Naive thymus-derived CD8-positive, alpha-beta T cell (primary cell): ENCODE results near the gene CAMTA1. TPM values are rescaled to one million over a fixed set of nuclear protein-coding genes. Genes with fewer than 3 reads are reported as not detected.

Source experiments
- ATAC-seq, 2 donors: fragments of 150-1000 bp; cut with Tn5 transposase in 1 of 2; sonication (Bioruptor Pico), chemical (Tn5 transposase) in 1 of 2; 1 replicate in 1 of 2; 2 replicates in 1 of 2; pipeline ENCODE4 v1.10.0; 2021; ENCODE audit warnings: mild to moderate bottlenecking in 2 of 2, moderate library complexity in 2 of 2
- POLR2A ChIA-PET: fragments of 350-600 bp; sonication (Branson Sonifier 250); formaldehyde crosslinking; loops from one replicate; lab custom pipeline; 2021; ENCODE audit warnings: antibody characterized with exemption; lab: Charles Lee
- DNase-seq, 10 donors: peaks; one replicate each; pipeline versions ENCODE4 v3.0.0 to v3.0.0-alpha.2; 2020 to 2022
- H3K27ac Mint-ChIP-seq, 10 donors: one replicate each; pipeline ENCODE4 v1.8.0; 2020 to 2022; ENCODE audit warnings: mild to moderate bottlenecking in 10 of 10, mixed read lengths in 10 of 10, moderate library complexity in 4 of 10, inconsistent platforms in 1 of 10
- H3K27me3 Mint-ChIP-seq, 5 donors: one replicate each; pipeline ENCODE4 v1.8.0; 2021 to 2022; ENCODE audit warnings: mixed read lengths in 5 of 5
- H3K36me3 Mint-ChIP-seq, 3 donors: one replicate each; pipeline ENCODE4 v1.8.0; 2020 to 2022; ENCODE audit warnings: mixed read lengths in 3 of 3, mild to moderate bottlenecking in 2 of 3, inconsistent platforms in 1 of 3
- H3K4me1 Mint-ChIP-seq, 4 donors: one replicate each; pipeline ENCODE4 v1.8.0; 2021 to 2022; ENCODE audit warnings: mixed read lengths in 4 of 4
- H3K4me3 Mint-ChIP-seq, 10 donors: one replicate each; pipeline ENCODE4 v1.8.0; 2020 to 2022; ENCODE audit warnings: mild to moderate bottlenecking in 10 of 10, mixed read lengths in 10 of 10, moderate library complexity in 6 of 10, inconsistent platforms in 1 of 10
- H3K9me3 Mint-ChIP-seq, 9 donors: one replicate each; pipeline ENCODE4 v1.8.0; 2020 to 2022; ENCODE audit warnings: mixed read lengths in 9 of 9, mild to moderate bottlenecking in 3 of 9, inconsistent platforms in 1 of 9, moderate library complexity in 1 of 9
- polyA plus RNA-seq, 3 donors: library from polyadenylated mRNA; unstranded; fragments of 300-500 nt; fragmentation: Illumina TruSeq; gene quantifications; one replicate each; pipeline ENCODE4 v1.2.3, GENCODE V29; 2021
- total RNA-seq, 8 experiments: library from RNA in 2 of 8; stranded (reverse) in 2 of 8; gene quantifications; one replicate each; pipeline ENCODE4 v1.2.3 and lab custom pipeline; 2021 to 2026

Gene CAMTA1
- total and polyA plus RNA-seq, 5 experiments from 2014 or later, result 32.6 to 78.3 (median 47.3) TPM

DNA sequence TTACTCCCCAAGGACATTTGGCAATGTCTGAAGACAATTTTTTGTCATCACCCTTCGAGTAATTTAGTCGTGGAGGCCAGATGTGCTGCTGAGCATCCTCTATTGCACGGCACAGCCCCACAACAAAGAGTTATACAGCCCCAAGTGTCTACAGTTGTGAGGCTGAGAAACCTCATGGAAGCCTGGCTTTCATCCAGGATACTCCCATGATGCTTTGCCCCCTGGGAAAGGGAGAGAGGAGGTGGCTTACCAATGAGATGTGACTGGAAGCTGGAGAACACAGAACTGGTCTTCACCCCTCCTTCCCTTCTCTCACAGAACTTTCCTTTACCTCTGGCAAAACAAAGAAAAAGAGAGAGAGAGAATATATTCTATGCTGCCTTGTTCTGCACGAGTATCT, 834.9 kb downstream of the CAMTA1 start:
- peaks cover 0 to 5% (median 0%) of the 10 kb centered on the region in 9 donors for H3K9me3 Mint-ChIP-seq
- H3K27ac Mint-ChIP-seq, result no peak overlapping the region
- POLR2A ChIA-PET, result no interaction called here
- H3K36me3 Mint-ChIP-seq, result no peaks in the 10 kb centered on the region
- peaks cover 10 to 77% (median 30%) of the 10 kb centered on the region in 5 donors for H3K27me3 Mint-ChIP-seq
- ATAC-seq (no peak), DNase-seq (no peak)
- no peak overlapping the region for H3K4me3 Mint-ChIP-seq
- H3K4me1 Mint-ChIP-seq, result peaks cover 0 to 5% (median 0%) of the 10 kb centered on the region in 4 donors

DNA sequence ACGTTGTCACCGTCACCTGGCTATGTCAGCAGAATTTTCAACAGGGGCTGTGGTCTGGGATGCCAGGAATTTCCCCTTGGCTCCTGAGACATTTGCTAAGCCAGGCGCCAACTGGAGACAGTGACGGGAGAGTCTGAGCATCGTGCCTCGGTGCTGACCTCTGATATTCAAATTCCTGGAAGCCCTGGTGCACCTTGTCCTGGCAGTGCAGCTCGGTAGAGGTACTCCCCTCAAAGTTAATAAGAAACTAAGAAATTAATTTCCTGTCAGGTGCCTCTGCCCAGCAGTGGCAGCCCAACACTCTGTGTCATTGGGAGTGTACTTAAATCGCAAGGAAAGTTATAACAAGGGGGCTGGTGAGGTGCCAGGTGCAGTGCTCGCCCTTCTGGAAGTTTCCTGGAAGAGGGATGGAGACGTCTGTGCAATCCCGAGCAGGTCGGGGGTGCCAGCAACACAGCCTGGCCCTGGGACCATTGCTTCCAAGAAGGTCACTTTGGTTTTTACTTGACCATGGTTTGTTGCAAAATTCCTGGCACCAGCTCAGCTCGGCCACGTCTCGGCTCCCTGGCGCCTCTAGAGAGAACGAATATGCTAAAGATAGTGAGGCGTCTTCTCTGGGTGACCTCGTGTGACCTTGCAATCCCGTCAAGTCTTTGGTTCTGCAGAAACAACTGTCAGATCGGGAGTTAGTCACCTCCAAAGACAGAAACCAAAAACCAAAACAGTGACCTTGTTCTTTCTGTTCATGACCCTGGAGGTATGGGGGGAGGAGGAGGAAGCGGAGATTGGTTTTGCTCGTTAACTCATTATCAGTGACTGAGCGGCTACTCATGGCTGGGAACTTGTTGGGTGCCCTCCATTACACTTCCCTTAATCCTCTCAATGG, 836.3 kb downstream of the CAMTA1 start:
- DNase-seq, result peak in 1 of 10 donors; percentile 46
- ATAC-seq, result no peak
- Mint-ChIP-seq H3K4me1 (peaks cover 0 to 4% (median 0%) of the 10 kb centered on the region in 4 donors), H3K27me3 (peaks cover 10 to 70% (median 27%) of the 10 kb centered on the region in 5 donors), H3K27ac (no peak overlapping the region), H3K4me3 (no peak overlapping the region), H3K9me3 (peaks cover 0 to 5% (median 0%) of the 10 kb centered on the region in 9 donors), H3K36me3 (no peaks in the 10 kb centered on the region)
- POLR2A ChIA-PET, result no interaction called here

DNA sequence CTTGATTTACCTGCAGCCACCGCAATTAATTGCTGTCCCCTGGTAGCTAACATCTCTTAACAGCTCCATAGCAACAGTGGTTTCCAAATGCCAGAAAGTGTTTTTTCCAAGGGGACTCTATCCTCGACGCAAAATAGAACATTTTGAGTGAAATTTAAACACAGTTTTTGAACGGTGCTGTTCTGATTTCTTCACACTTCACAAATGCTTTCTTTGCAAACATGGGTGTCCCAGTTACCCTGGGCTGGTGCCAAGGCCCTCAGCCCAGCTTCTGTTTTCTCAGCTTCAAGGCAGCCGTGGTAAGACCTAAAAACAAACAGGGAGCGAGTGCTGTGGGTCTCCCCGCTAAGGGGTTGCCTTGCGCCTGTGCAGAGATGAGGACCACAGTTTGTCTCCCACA, 838.6 kb downstream of the CAMTA1 start:
- Mint-ChIP-seq H3K36me3 (no peaks in the 10 kb centered on the region), H3K4me1 (peaks cover 0 to 3% (median 0%) of the 10 kb centered on the region in 4 donors), H3K27ac (no peak overlapping the region), H3K27me3 (peaks cover 7 to 59% (median 26%) of the 10 kb centered on the region in 5 donors), H3K9me3 (peaks cover 0 to 5% (median 0%) of the 10 kb centered on the region in 9 donors), H3K4me3 (no peak overlapping the region)
- ATAC-seq (no peak), DNase-seq (no peak)
- POLR2A ChIA-PET, result no interaction called here

DNA sequence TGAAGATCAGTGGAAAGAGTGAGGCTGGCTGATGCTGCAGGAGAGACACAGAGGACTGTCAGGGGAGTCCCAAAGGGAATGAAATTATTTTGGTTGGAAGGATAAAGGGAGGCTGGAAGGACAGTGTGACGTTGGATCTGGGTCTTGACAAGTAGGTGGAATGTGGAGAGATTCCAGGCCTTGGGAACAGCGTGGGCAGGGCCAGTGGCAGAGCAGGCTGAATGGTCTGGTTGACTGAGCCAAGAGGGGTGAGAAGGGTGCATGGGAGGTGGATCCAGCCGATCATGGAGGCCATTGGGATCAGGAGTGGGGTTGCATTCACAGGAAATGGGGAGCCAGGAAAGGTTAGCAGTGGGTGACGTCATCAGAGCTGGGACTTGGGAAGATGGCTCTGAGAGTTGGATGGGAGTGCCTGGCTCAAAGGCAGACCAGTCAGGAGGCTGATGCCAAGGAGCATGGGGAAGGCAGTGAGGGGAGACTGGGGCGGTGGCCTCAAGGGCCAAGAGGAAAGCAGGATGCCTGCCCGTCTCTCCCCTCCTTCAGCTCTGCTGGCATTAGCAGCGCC, 839.6 kb downstream of the CAMTA1 start:
- no peak for ATAC-seq
- peaks cover 9 to 61% (median 33%) of the 10 kb centered on the region in 5 donors for H3K27me3 Mint-ChIP-seq
- peak in 1 of 10 donors; percentile 40 for DNase-seq
- H3K27ac Mint-ChIP-seq, result no peak overlapping the region
- POLR2A ChIA-PET, result no interaction called here
- H3K9me3 Mint-ChIP-seq, result peaks cover 0 to 5% (median 0%) of the 10 kb centered on the region in 9 donors
- H3K4me3 Mint-ChIP-seq, result no peak overlapping the region
- peaks cover 0 to 3% (median 0%) of the 10 kb centered on the region in 4 donors for H3K4me1 Mint-ChIP-seq
- H3K36me3 Mint-ChIP-seq, result no peaks in the 10 kb centered on the region

DNA sequence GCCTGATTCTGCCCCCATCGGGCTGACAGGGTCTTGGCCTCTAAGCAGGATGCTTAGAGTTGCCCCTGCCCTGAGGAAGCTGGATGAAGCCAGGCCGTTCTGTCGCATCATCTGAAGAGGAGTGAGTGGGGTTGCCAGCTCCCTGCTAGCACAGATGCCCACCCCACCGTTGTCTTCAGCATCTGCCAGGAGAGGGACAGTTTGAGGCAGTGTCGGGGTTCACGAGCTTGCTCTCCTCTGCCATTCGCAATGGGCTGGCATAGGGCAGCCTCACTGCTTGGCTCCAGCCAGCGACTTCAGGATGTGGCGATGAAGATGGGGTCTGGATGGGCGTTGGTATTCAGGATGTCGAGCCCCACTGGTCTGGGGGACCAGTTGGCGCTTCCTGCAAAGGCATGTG, 840.1 kb downstream of the CAMTA1 start:
- no peak overlapping the region for H3K4me3 Mint-ChIP-seq
- peaks cover 0 to 3% (median 0%) of the 10 kb centered on the region in 4 donors for H3K4me1 Mint-ChIP-seq
- peak in 1 of 10 donors; percentile 43 for DNase-seq
- peaks cover 0 to 5% (median 0%) of the 10 kb centered on the region in 9 donors for H3K9me3 Mint-ChIP-seq
- POLR2A ChIA-PET, result no interaction called here
- ATAC-seq, result no peak
- no peak overlapping the region for H3K27ac Mint-ChIP-seq
- peaks cover 9 to 61% (median 30%) of the 10 kb centered on the region in 5 donors for H3K27me3 Mint-ChIP-seq
- no peaks in the 10 kb centered on the region for H3K36me3 Mint-ChIP-seq

DNA sequence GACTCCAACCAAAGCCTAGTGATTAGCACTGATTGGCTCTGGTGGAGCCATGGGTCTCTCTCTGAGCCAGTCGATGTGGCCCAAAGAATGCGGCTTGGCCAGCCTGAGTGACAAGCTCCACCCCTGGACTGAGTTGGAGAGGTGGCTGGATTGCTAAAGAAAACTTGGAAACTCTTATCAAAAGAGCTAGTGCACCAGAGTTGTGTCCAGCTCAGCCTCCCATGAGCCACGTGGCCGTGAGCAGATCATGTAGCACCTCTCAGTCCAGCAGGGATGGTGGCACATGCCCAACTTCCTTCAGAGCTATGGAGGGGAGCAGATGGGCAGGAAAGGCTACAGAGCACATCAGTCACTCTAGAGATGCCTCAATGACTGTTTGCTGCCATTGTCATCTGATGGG, 843.0 kb downstream of the CAMTA1 start:
- no peaks in the 10 kb centered on the region for H3K9me3 Mint-ChIP-seq
- peaks cover 7 to 66% (median 30%) of the 10 kb centered on the region in 5 donors for H3K27me3 Mint-ChIP-seq
- DNase-seq (no peak), ATAC-seq (no peak)
- no peak overlapping the region for H3K27ac Mint-ChIP-seq
- H3K4me1 Mint-ChIP-seq, result peaks cover 0 to 3% (median 0%) of the 10 kb centered on the region in 4 donors
- no peaks in the 10 kb centered on the region for H3K36me3 Mint-ChIP-seq
- H3K4me3 Mint-ChIP-seq, result no peak overlapping the region
- POLR2A ChIA-PET, result no interaction called here

DNA sequence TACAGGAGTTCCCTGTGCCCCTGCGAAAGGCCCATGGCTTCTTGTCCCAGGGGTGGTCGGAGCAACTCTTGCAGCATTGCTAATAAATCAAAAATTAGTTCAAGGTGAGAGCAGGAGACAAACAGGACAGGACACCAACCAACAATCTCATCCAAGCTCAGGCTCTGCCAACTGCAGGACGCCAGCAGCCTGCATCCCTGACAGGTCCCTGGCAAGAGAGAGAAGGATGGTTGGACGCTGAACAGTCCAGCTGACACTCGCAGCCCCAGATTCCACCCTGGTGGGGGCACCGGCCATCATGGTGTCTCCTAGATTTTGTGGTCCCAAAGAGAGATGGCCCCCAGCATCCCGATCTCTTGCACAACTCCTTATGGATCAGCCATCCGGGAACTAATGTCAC, 843.8 kb downstream of the CAMTA1 start:
- Mint-ChIP-seq H3K27me3 (peaks cover 7 to 67% (median 36%) of the 10 kb centered on the region in 5 donors), H3K4me3 (no peak overlapping the region)
- ATAC-seq, result no peak

DNA sequence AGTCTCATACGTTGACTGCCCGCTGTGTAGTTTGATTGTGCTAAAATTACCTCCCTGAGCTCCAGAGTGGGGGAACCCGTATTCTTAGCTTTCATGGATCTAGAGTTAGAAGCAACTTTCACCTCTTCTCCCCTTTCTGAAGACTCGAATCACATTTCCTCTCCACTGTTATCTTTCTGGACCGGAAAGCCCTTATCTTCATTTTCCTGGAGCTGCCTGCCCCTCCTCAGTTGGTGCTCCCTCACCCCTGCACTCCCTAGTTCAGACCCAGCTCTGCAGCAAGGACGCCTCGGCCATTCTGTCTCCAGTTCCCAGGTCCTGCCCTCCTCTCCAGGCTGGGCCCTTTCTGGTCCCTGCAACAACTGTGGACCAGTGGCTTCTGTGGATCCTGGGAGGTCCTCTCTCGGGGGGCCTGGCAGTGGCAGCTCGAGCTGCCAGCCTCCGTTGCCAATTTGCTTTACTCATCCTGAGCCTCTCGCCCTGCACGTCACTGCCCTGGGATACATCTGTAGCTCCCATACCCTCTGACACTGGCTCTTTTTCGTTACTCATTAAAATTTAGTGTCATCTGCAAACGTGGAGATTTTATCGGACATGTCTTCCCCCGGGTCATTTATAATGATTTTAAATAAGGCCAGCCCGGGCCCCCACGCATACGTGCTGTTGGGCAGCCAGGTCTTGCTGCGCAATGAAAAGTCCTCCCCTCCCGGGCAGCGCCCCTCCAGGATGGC, 844.4 kb downstream of the CAMTA1 start:
- Mint-ChIP-seq H3K27ac (no peak overlapping the region), H3K36me3 (no peaks in the 10 kb centered on the region), H3K27me3 (peaks cover 6 to 67% (median 37%) of the 10 kb centered on the region in 5 donors)

More for the DNA sequence above, 843.8 kb downstream of the CAMTA1 start:
- POLR2A ChIA-PET, result no interaction called here
- no peak for DNase-seq
- H3K4me1 Mint-ChIP-seq, result peaks cover 0 to 3% (median 0%) of the 10 kb centered on the region in 4 donors
- H3K36me3 Mint-ChIP-seq, result no peaks in the 10 kb centered on the region
- no peaks in the 10 kb centered on the region for H3K9me3 Mint-ChIP-seq
- no peak overlapping the region for H3K27ac Mint-ChIP-seq

DNA sequence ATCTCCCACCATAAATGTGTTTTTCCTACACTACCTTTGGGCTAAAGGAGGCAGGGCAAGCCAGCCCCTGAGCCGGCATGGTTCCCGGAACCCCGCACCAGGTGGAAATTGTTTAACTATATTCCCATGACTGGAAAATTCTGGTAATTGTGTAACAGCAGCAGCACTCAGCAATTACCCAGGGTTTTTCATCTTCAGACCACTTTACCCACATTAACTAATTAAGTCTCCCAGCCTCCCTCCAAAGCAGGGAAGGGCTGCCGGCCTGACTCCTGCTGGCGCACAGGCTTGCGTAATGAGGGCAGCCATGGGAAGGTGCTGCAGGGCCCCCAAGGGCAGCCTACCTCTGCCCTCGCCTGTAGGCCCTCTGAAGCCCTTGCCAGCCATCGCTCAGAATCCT, 845.1 kb downstream of the CAMTA1 start:
- Mint-ChIP-seq H3K36me3 (no peaks in the 10 kb centered on the region), H3K27me3 (peaks cover 4 to 62% (median 32%) of the 10 kb centered on the region in 5 donors), H3K4me1 (no peaks in the 10 kb centered on the region), H3K9me3 (no peaks in the 10 kb centered on the region), H3K27ac (no peak overlapping the region), H3K4me3 (no peak overlapping the region)
- POLR2A ChIA-PET, result no interaction called here
- DNase-seq (no peak), ATAC-seq (no peak)

More for the DNA sequence above, 844.4 kb downstream of the CAMTA1 start:
- Mint-ChIP-seq H3K4me3 (no peak overlapping the region), H3K4me1 (peaks cover 0 to 2% (median 0%) of the 10 kb centered on the region in 4 donors), H3K9me3 (no peaks in the 10 kb centered on the region)
- no peak for DNase-seq
- POLR2A ChIA-PET, result no interaction called here
- no peak for ATAC-seq

DNA sequence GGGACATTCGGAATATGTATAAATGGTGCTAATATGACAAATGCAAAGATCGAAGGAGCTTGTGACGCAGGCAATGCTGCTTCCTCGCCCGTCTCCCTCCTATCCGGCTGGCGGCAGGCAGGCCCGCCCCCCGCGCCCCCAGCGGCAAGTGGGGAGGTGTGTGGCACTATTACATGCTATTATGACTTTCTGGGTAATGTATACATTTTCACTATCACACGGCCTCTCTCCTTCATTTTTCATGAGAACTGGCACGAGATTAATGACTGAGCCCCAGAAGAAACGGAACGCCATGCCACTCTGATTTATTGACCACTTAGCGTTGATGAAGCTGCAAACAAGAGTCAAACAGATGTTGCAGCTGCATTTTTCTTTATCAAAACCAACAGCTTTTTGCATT, 846.9 kb downstream of the CAMTA1 start:
- H3K27ac Mint-ChIP-seq, result no peak overlapping the region
- POLR2A ChIA-PET, result no interaction called here
- H3K4me1 Mint-ChIP-seq, result no peaks in the 10 kb centered on the region
- no peaks in the 10 kb centered on the region for H3K9me3 Mint-ChIP-seq
- no peak overlapping the region for H3K4me3 Mint-ChIP-seq
- peaks cover 4 to 62% (median 32%) of the 10 kb centered on the region in 5 donors for H3K27me3 Mint-ChIP-seq
- H3K36me3 Mint-ChIP-seq, result no peaks in the 10 kb centered on the region
- DNase-seq, result no peak
- no peak for ATAC-seq

DNA sequence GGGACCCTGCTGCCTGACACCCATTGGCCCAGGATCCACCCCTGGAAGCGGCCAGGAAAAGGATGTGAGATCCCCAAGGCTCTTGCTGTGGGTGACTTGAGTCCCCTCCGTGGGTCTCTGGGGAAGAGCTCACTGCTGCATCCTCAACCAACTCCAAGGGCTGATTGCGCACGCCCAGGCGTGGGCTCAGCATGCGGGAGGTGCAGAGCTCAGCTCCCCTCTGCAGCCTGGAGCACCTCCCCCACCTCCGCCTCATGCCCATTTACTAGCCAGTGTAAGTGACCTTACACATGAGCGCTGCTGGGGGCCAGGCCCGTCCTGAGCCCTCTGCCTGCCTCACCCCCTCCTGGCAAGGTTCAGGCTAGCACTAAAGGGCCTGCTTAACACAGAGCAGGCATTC, 847.4 kb downstream of the CAMTA1 start:
- H3K27ac Mint-ChIP-seq, result no peak overlapping the region
- H3K27me3 Mint-ChIP-seq, result peaks cover 3 to 62% (median 32%) of the 10 kb centered on the region in 5 donors
- H3K9me3 Mint-ChIP-seq, result no peaks in the 10 kb centered on the region
- H3K4me1 Mint-ChIP-seq, result no peaks in the 10 kb centered on the region
- no peak overlapping the region for H3K4me3 Mint-ChIP-seq
- H3K36me3 Mint-ChIP-seq, result no peaks in the 10 kb centered on the region
- no peak for ATAC-seq
- DNase-seq, result no peak
- POLR2A ChIA-PET, result no interaction called here

DNA sequence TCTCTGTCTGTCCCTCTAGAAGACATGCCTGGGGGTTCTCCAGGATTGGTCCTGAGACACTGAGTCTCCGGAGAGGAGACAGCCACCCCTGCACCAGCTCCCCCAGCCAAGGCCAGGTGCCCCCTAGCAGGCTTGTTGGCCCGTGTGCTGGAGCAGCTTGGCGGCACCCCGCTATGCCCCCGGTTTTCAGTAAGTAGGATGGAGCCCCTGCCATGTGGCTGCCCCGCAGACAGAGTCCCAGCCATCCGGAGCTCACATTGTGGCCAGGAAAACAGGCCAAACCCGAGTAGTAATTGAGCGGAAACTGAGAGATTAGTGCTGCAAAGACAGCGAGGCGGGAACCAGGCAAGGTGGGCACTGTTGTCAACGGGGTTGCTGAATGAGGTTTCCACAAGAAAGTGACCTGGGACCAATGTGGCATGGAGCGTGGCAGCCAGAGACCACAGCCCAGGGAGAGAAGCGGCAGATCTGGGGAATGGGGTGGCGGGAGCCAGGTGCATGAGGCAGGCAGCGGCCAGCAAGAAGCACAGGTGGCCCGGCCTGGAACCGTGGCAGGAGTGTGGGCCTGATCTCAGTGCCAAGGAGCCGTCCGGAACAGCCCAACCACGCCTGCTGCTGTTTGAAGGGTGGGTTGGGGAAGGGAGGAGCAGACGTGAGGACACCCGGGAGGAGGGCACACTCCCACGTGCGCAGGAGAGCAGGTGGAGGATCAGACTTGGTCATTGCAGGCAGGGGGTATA, 848.4 kb downstream of the CAMTA1 start:
- ATAC-seq (no peak), DNase-seq (no peak)
- Mint-ChIP-seq H3K27me3 (peaks cover 1 to 61% (median 31%) of the 10 kb centered on the region in 5 donors), H3K4me3 (no peak overlapping the region), H3K9me3 (no peaks in the 10 kb centered on the region), H3K4me1 (no peaks in the 10 kb centered on the region), H3K27ac (no peak overlapping the region), H3K36me3 (no peaks in the 10 kb centered on the region)
- POLR2A ChIA-PET, result no interaction called here
